ENCODE results near the gene BPI.
"Not testable (repeated sequence)": the region's sequence is repeated elsewhere in the genome, so short reads cannot be mapped to it uniquely, and the experiment has no call there.

The BPI gene

DNA sequence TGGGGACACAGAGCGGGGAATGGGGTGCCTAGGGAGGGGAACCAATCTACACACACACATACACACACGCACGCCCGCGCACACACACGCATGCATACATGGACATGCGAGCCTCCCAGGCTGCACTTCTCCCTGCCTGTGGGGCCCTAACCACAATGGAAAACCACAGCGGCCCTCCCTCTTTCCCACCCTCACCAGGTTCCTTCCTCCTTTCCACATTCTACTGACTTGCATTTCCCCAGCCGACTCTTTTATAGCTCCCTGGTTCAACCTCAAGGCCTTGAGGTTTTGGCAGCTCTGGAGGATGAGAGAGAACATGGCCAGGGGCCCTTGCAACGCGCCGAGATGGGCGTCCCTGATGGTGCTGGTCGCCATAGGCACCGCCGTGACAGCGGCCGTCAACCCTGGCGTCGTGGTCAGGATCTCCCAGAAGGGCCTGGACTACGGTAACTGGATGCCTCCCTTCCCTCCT is at the start of gene BPI:
TSS of gene BPI (plus strand) at position 249 of the 472 bp plus-strand sequence. CDS start at position 317, 68 bp downstream.
- FAIRE-seq (no peak), DNase-seq (ENCODE audit: low spot score) (peak; percentile 79)

- not testable (repeated sequence) for FAIRE-seq
These were observed 49.3 kb upstream of the BPI start for GRCh38 chr20:38254621-38255020.

DNA sequence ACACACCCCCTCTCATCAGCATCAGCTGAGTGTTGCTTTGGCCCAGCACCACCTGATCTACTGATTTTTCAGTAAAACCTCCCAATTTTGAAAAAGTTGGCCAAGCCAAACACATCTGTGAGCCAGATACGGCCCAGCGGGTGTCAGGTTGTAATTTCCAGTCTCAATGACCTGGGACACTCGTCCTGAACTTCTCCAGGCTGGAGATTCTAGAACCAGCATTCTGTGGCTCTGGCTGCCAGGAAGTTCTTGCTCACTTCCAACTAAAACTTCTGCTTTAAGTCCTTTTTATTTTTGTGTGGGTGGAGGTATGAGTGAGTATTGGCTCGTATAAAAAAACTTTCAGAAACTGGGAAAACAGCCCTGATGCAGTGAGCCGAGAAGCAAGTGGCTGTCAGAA is 48.6 kb upstream of the BPI start:
- no peak for FAIRE-seq

More at GRCh38 chr20:38254621-38255020, 49.3 kb upstream of the BPI start:
- DNase-seq (ENCODE audit: low spot score) = not testable (repeated sequence)

GRCh38 chr20:38256021-38256420 is 47.9 kb upstream of the BPI start:
- FAIRE-seq (no peak), DNase-seq (ENCODE audit: low spot score) (no peak)

More for the DNA sequence above, 48.6 kb upstream of the BPI start:
- no peak for DNase-seq (ENCODE audit: low spot score)

DNA sequence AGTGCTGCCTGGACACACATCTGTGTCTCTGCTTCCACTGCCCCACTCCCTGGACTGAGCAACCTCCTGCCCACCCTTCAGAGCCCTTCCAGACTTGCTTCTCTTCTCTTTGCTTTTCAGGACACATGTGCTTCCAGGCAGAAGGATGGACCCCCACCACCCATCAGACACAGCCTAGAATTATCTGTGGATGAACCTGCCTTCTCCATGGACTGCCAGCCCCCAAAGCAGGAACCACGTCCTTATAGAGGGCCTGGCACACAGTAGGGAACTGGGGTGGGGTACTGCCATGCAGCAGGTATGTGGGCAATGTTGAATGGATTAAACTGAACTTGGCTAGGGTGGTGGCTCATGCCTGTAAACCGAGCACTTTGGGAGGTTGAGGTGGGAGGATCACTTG is 47.0 kb upstream of the BPI start:
- DNase-seq (ENCODE audit: low spot score) (no peak), FAIRE-seq (no peak)

GRCh38 chr20:38258545-38259215 is 45.3 kb upstream of the BPI start:
- DNase-seq (ENCODE audit: low spot score) = no peak
- no peak for FAIRE-seq

DNA sequence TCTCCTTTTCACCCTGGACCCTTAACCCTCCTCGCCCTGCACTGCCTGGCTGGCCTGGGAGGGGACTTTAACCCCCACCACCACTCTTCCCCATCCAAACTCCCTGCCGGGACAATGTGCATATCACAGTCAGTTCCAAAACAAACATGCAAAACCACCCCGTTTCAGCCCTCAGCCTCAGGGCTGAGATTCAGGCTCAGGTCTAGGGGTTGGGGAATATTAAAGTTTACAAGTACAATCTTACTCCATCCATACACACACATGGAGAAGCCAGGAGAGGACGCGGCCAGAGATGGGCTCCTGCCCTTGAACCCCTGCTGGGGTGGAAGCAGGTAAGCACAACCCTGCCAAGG is 44.0 kb upstream of the BPI start:
- DNase-seq (ENCODE audit: low spot score) = no peak

DNA sequence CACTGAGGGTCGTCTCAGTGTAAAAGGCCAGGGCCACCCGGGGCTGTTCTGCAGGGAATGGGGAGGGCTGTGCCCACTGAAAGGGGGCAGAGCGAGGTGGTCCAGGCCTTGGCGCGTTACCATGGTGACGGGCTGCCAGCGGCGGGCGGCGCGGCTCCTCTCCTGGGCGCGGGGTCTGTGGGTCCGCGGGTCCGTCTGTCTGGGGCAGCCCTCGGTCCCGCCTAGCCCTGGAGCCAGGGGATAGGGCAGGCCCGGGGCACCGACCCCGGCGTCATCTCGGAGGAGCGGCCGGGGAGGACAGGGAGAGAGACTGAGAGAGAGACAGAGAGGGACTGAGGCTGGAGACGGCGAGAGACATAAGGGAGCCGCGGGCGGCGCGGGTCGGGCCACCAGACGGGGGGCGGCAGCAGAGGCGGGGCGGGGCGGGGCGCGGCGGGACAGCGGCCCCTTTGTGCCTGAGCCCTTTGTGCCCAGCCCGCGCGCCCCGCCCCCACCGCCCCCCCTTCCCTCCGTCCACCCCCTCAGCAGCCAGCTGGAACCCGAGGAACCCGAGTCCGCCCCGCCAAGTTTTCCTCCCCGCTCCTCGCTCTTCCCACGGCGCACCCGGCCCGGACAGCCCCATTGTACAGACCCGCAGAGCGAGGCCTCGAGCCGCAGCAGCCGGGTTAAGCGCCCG is 43.4 kb upstream of the BPI start, which contains the start of gene KIAA1755:
TSS of gene KIAA1755 (minus strand) at position 358 of the 676 bp plus-strand sequence. CDS start at position 123, 235 bp downstream.
- DNase-seq (ENCODE audit: low spot score) (no peak), FAIRE-seq (no peak)

More for the DNA sequence above, 44.0 kb upstream of the BPI start:
- no peak for FAIRE-seq

GRCh38 chr20:38261054-38261390 is 42.9 kb upstream of the BPI start:
- DNase-seq (ENCODE audit: low spot score) = no peak
- no peak for FAIRE-seq

DNA sequence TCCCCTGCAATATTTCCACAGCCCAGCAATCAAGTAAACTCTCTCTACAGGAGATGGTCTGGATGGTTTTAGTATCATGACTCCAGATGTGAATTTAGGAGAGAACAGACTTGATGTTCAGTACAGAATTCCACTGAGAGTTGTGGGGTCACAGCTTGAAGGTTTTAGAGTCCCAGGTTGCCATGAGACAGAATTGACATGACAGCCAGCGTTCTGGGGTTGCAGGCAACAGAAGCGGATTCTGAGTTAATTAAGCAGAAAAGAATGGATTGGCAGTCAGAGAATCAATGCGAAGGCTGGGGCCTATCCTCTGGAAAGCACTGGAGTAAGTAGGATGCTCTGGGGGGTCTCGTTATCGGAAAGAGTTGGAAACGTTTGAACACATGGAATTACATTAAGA is 41.0 kb upstream of the BPI start:
- FAIRE-seq = no peak
- DNase-seq (ENCODE audit: low spot score) = no peak

- FAIRE-seq (no peak), DNase-seq (ENCODE audit: low spot score) (no peak)
These were observed 37.5 kb upstream of the BPI start for GRCh38 chr20:38266426-38266825.

- no peak for DNase-seq (ENCODE audit: low spot score)
- FAIRE-seq = no peak
These were observed 36.7 kb upstream of the BPI start for GRCh38 chr20:38267296-38267695.

DNA sequence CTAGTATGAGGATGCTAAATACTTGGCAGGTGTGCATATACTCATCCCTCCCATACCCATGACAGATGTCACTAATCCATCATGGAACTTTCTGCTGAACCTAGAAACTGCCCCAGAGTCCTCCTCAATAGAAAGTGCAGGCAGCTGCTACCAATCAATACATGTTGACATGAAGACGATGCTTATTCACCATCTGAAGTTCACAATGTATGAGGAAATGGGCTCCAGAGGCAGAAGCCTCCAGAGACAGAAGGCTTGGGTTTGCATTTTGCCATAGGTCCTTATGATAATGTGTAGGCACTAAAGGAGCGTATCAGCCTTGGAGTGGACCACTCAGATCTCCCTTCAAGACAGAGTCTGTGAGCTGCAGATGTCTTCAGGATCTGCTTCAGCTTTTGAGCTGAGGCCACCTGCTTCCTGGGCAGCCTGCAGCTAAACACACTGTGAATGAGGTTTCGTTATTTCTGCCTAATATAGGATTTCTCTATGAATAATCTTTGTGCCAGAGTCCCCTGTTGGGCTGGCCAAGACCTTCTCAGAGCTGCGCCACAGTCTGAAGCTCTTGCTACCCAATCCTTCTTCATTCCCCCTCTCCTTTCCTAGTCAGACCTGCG is 35.9 kb upstream of the BPI start:
- DNase-seq (ENCODE audit: low spot score) (no peak), FAIRE-seq (no peak)

DNA sequence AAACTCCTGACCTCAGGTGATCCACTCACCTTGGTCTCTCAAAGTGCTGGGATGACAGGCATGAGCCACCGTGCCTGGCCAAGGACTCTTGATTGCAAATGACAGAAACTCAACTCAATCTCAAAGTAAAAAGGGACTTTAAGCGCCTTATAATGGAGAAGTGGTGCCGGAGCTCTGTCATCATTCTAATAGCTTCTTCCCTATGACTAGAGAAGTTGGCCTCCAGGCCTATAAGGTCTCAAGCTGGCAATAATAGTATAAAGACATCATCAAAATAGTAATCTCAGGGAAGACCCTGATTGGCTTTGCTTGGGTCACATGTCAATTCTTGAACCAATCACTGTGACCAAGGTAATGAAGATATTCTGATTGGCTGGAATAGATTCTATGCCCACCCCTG is 34.9 kb upstream of the BPI start:
- DNase-seq (ENCODE audit: low spot score) (no peak), FAIRE-seq (no peak)

DNA sequence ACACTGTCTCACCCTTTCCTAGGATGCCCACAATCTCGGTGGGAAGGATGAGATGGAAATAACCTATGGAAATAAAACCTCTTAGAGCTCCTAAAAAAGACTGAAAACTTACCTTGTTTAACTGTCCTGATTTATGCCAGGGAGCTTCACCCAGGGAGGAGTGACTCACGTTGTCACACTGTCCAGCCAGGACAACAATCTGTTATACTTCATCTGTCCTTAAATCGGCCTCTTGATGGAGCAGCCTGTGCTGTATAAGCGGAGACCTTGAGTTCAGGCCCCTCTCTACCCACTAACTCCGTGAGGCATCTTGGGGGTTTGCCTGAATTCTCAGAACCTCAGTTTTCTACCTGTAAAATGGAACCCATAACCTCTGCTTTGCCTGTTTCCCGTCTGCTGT is 34.2 kb upstream of the BPI start:
- no peak for DNase-seq (ENCODE audit: low spot score)
- FAIRE-seq = no peak

GRCh38 chr20:38270869-38271605 is 32.9 kb upstream of the BPI start:
- FAIRE-seq = no peak

GRCh38 chr20:38271608-38272120 is 32.3 kb upstream of the BPI start:
- FAIRE-seq (no peak), DNase-seq (ENCODE audit: low spot score) (no peak)

More at GRCh38 chr20:38270869-38271605, 32.9 kb upstream of the BPI start:
- peak; percentile 85 for DNase-seq (ENCODE audit: low spot score)

DNA sequence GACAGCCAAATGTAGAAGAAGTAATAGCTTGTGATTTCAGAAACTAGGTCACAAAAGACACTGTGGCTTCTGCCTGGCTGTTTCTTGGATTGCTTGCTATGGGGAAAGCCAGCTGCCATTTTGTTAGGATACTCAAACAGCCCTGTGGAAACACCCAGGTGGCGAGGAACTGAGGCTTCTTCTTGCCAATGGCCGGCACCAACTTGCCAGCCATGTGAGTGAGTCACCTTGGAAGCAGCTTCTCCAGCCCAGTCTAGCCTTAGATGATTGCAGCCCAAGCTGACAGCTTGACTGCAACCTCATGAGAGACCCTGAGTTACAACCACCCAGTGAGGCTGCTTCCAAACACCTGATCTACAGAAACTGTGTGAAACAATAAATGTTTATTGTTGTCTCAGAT is 31.6 kb upstream of the BPI start:
- no peak for FAIRE-seq

DNA sequence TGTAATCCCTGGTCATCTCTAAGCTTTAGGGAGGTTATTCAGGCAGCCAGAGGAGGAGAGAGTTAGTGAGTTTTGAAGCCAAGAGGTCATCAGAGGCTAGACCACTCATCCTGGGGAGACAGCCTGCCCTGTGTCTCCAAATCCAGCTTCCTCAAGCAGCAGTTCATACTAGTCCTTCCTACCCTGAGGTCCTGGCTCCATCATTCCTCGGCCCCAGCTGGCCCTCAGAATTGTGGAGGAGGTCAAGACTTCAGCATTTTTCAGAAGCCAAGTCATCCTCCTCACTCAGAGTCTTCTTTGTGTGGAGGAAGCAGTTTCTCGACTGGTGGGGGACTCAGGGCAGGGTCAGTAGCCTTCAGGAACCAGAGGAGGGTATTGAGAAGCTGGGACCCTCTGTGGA is 31.0 kb upstream of the BPI start:
- FAIRE-seq (no peak), DNase-seq (ENCODE audit: low spot score) (no peak)

More for the DNA sequence above, 31.6 kb upstream of the BPI start:
- no peak for DNase-seq (ENCODE audit: low spot score)

DNA sequence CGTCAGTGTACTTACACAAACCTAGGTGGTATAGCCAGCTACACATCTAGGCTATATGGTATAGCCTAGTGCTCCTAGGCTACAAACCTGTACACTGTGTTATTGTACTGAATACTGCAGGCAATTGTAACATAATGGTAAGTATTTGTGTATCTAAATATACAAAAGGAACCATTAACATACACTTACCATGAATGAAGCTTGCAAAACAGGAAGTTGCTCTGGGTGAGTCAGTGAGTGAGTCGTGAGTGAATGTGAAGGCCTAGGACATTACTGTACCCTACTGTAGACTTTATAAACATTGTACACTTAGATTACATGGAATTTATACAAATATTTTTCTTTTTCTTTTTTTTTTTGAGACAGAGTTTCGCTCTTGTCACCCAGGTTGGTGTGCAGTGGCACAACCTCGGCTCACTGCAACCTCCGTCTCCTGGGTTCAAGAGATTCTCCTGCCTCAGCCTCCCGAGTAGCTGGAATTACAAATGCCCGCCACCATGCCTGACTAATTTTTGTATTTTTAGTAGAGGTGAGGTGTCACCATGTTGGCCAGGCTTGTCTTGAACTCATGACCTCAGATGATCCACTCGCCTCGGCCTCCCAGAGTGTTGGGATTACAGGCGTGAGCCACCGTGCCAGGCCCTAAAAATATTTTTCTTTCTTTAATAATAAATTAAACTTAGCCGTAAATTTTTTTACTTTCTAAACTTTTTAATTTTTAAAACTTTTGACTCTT is 28.0 kb upstream of the BPI start:
- DNase-seq (ENCODE audit: low spot score) = no peak
- FAIRE-seq = no peak

DNA sequence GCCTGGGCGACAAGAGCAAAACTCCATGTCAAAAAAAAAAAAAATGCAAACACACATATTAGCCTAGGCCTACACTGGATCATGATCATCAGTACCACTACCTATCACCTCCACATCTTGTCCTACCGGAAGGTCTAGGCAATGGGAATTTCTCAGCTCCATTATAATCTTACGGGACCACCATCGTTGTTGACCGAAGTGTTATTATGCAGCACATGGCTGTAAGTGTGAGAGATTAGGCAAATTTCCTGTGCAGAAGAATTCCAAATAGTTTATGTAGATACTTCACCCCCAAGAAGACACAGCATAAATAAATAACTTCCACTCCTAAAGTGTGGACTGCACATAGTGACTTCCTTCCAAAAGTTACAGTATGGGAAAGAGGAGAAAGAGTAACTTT is 26.7 kb upstream of the BPI start:
- DNase-seq (ENCODE audit: low spot score) = no peak
- FAIRE-seq = no peak

Measured in urothelium cell line (cell line).